Activated B cell treated with CpG ODN at 0.5 μM for 24 hours (primary cell): Measurements from ENCODE around the gene TUBA4A. TPM values are rescaled to one million over a fixed set of nuclear protein-coding genes. Genes with fewer than 3 reads are reported as not detected.

Source experiments
- ATAC-seq: fragments of 200-7000 bp; cut with Tn5 transposase; one replicate; pipeline ENCODE4 v1.10.0; 2021; ENCODE audit warnings: low read depth, mild to moderate bottlenecking, moderate library complexity
- CTCF ChIA-PET: fragments of 350-600 bp; sonication (Branson Sonifier 250); formaldehyde crosslinking; loops from one replicate; lab custom pipeline; 2021; ENCODE audit warnings: antibody characterized with exemption; lab: Charles Lee
- POLR2A ChIA-PET: fragments of 350-600 bp; sonication (Branson Sonifier 250); formaldehyde crosslinking; loops from one replicate; lab custom pipeline; 2021; ENCODE audit warnings: antibody characterized with exemption; lab: Charles Lee
- DNase-seq: peaks from one replicate; pipeline ENCODE4 v3.0.0; 2022
- H3K27ac Mint-ChIP-seq: one replicate; pipeline ENCODE4 v1.8.0; 2020; ENCODE audit warnings: mixed read lengths
- H3K27me3 Mint-ChIP-seq: one replicate; pipeline ENCODE4 v1.8.0; 2021; ENCODE audit warnings: mixed read lengths
- H3K36me3 Mint-ChIP-seq: one replicate; pipeline ENCODE4 v1.8.0; 2021; ENCODE audit warnings: low read depth, mixed read lengths
- H3K4me1 Mint-ChIP-seq: one replicate; pipeline ENCODE4 v1.8.0; 2021; ENCODE audit warnings: mixed read lengths
- H3K4me3 Mint-ChIP-seq: one replicate; pipeline ENCODE4 v1.8.0; 2020; ENCODE audit warnings: mild to moderate bottlenecking, mixed read lengths
- H3K9me3 Mint-ChIP-seq: one replicate; pipeline ENCODE4 v1.8.0; 2020; ENCODE audit warnings: mixed read lengths
- intact Hi-C: fragments of 100-400 bp; cut with micrococcal nuclease; formaldehyde crosslinking; loops from one replicate; pipeline ENCODE4 v1.15.1; 2024
- total RNA-seq: library from RNA; stranded (reverse); gene quantifications from 2 replicates; pipeline ENCODE4 v1.2.3, GENCODE V29; 2022
- TF ChIP-seq, protein P1 (sequence below): fragments of 200-600 bp; IDR thresholded peaks from one replicate; pipeline ENCODE4 v1.8.0; 2022; ENCODE audit warnings: antibody characterized with exemption, mild to moderate bottlenecking

TUBA4A gene
- total RNA-seq, 1 donor from 2014 or later = 184 TPM

- POLR2A ChIA-PET = interaction anchor here (0.5 to 10.1 kb wide), 20 partner anchors 9 to 399 kb away, joined by 3 to 138 read pairs (median 8); partner anchors contain the start of genes ABCB6, ANKZF1, ATG9A and CNPPD1
- peaks cover 24% of the 10 kb centered on the region for H3K4me1 Mint-ChIP-seq
Observed at GRCh38 chr2:219294356-219295351, 40.9 kb upstream of the TUBA4A start.

GRCh38 chr2:219293736-219294231 is 40.1 kb upstream of the TUBA4A start:
- Mint-ChIP-seq H3K36me3 (no peaks in the 10 kb centered on the region), H3K4me1 (peaks cover 20% of the 10 kb centered on the region), H3K27me3 (peaks cover 1% of the 10 kb centered on the region), H3K9me3 (no peaks in the 10 kb centered on the region), H3K4me3 (peak overlapping the region; percentile 78), H3K27ac (peak overlapping the region; percentile 65)
- CTCF ChIA-PET = interaction anchor here (1.0 to 6.2 kb wide), 11 partner anchors 13 to 135 kb away, joined by 3 to 155 read pairs (median 30); partner anchors contain the start of genes ABCB6, CNPPD1, DNAJB2 and GLB1L
- POLR2A ChIA-PET = interaction anchor here (1.0 to 10.1 kb wide), 8 partner anchors 14 to 134 kb away, joined by 4 to 138 read pairs (median 16); partner anchors contain the start of genes CNPPD1, DNAJB2, TUBA4A and TUBA4B
- intact Hi-C loops = loop anchor here (1.0 to 2.0 kb wide), 5 partner anchors 14 to 95 kb away; partner anchors contain the start of genes ABCB6, ANKZF1, ATG9A and DNAJB2
- ATAC-seq = no peak
- TF ChIP-seq, protein P1, sequence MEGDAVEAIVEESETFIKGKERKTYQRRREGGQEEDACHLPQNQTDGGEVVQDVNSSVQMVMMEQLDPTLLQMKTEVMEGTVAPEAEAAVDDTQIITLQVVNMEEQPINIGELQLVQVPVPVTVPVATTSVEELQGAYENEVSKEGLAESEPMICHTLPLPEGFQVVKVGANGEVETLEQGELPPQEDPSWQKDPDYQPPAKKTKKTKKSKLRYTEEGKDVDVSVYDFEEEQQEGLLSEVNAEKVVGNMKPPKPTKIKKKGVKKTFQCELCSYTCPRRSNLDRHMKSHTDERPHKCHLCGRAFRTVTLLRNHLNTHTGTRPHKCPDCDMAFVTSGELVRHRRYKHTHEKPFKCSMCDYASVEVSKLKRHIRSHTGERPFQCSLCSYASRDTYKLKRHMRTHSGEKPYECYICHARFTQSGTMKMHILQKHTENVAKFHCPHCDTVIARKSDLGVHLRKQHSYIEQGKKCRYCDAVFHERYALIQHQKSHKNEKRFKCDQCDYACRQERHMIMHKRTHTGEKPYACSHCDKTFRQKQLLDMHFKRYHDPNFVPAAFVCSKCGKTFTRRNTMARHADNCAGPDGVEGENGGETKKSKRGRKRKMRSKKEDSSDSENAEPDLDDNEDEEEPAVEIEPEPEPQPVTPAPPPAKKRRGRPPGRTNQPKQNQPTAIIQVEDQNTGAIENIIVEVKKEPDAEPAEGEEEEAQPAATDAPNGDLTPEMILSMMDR = no peak
- DNase-seq = no peak

More at GRCh38 chr2:219294356-219295351, 40.9 kb upstream of the TUBA4A start:
- H3K36me3 Mint-ChIP-seq = no peaks in the 10 kb centered on the region
- peak overlapping the region; percentile 65 for H3K27ac Mint-ChIP-seq
- DNase-seq (peak; percentile 91), ATAC-seq (peak; percentile 95)
- TF ChIP-seq, protein P1 = peak; percentile 64
- H3K4me3 Mint-ChIP-seq = peak overlapping the region; percentile 78
- H3K27me3 Mint-ChIP-seq = peaks cover 6% of the 10 kb centered on the region
- CTCF ChIA-PET = interaction anchor here (0.6 to 6.2 kb wide), 36 partner anchors 9 to 424 kb away, joined by 3 to 155 read pairs (median 5); partner anchors contain the start of genes ABCB6, ANKZF1, ATG9A and CNPPD1
- intact Hi-C loops = loop anchor here (1.0 to 5.0 kb wide), 9 partner anchors 15 to 442 kb away; partner anchors contain the start of genes ABCB6, ANKZF1, ATG9A and DNAJB2
- H3K9me3 Mint-ChIP-seq = no peaks in the 10 kb centered on the region

- intact Hi-C loops = no loop called here
- ChIA-PET POLR2A (interaction anchor here (0.6 to 10.1 kb wide), 5 partner anchors 13 to 87 kb away, joined by 4 to 138 read pairs (median 29); partner anchors contain the start of genes DNAJB2, TUBA4A, TUBA4B and ZFAND2B), CTCF (interaction anchor here (2.6 to 6.2 kb wide), 4 partner anchors 11 to 133 kb away, joined by 6 to 155 read pairs (median 32); partner anchors contain the start of genes DNAJB2, NHEJ1, SLC23A3 and TUBA4A)
- TF ChIP-seq, protein P1 = no peak
- Mint-ChIP-seq H3K27ac (no peak overlapping the region), H3K27me3 (no peaks in the 10 kb centered on the region), H3K36me3 (no peaks in the 10 kb centered on the region), H3K4me3 (no peak overlapping the region), H3K9me3 (no peaks in the 10 kb centered on the region), H3K4me1 (peaks cover 17% of the 10 kb centered on the region)
- ATAC-seq (no peak), DNase-seq (no peak)
Observed at GRCh38 chr2:219292616-219293015, 38.9 kb upstream of the TUBA4A start.

GRCh38 chr2:219291910-219292490 is 38.3 kb upstream of the TUBA4A start:
- no peak overlapping the region for H3K27ac Mint-ChIP-seq
- H3K9me3 Mint-ChIP-seq = no peaks in the 10 kb centered on the region
- ChIA-PET CTCF (interaction anchor here (2.6 to 6.2 kb wide), 3 partner anchors 11 to 132 kb away, joined by 6 to 155 read pairs (median 34); partner anchors contain the start of genes DNAJB2, NHEJ1, TUBA4A and TUBA4B), POLR2A (interaction anchor here (0.6 to 10.1 kb wide), 5 partner anchors 12 to 116 kb away, joined by 3 to 138 read pairs (median 9); partner anchors contain the start of genes CNPPD1, DNAJB2, TUBA4A and TUBA4B)
- peaks cover 17% of the 10 kb centered on the region for H3K4me1 Mint-ChIP-seq
- no peaks in the 10 kb centered on the region for H3K36me3 Mint-ChIP-seq
- TF ChIP-seq, protein P1 = no peak
- ATAC-seq (no peak), DNase-seq (no peak)
- H3K27me3 Mint-ChIP-seq = no peaks in the 10 kb centered on the region
- H3K4me3 Mint-ChIP-seq = no peak overlapping the region
- intact Hi-C loops = no loop called here
